ENCODE results near the gene CUL3.

CUL3 gene

GRCh38 chr2:224585211-224586088 is at the start of gene CUL3:
Gene CUL3, minus strand, starts transcription at chr2:224585363. Its CDS starts 354 bp downstream, at chr2:224585009.
- DNase-seq (ENCODE audit: insufficient read length, low spot score) (peak; percentile 43), FAIRE-seq (no peak)
- TF ChIP-seq CTCF (IDR thresholded peaks at IDR 0.05; ENCODE audit: insufficient read depth, missing control alignments), result no peak

GRCh38 chr2:224630659-224631550 is 45.7 kb upstream of the CUL3 start:
- no peak for TF ChIP-seq CTCF (IDR thresholded peaks at IDR 0.05; ENCODE audit: insufficient read depth, missing control alignments)
- FAIRE-seq (peak; percentile 81), DNase-seq (ENCODE audit: insufficient read length, low spot score) (no peak)

GRCh38 chr2:224628416-224628815 is 43.3 kb upstream of the CUL3 start:
- DNase-seq (ENCODE audit: insufficient read length, low spot score) (no peak), FAIRE-seq (peak; percentile 35)
- no peak for TF ChIP-seq CTCF (IDR thresholded peaks at IDR 0.05; ENCODE audit: insufficient read depth, missing control alignments)

GRCh38 chr2:224626735-224627134 is 41.6 kb upstream of the CUL3 start:
- TF ChIP-seq CTCF (IDR thresholded peaks at IDR 0.05; ENCODE audit: insufficient read depth, missing control alignments), result no peak
- FAIRE-seq (no peak), DNase-seq (ENCODE audit: insufficient read length, low spot score) (no peak)

- TF ChIP-seq CTCF (IDR thresholded peaks at IDR 0.05; ENCODE audit: insufficient read depth, missing control alignments), result no peak
- FAIRE-seq, result peak; percentile 77
- no peak for DNase-seq (ENCODE audit: insufficient read length, low spot score)
Observed at GRCh38 chr2:224613543-224614286, 28.6 kb upstream of the CUL3 start.

- DNase-seq (ENCODE audit: insufficient read length, low spot score) (no peak), FAIRE-seq (no peak)
- no peak for TF ChIP-seq CTCF (IDR thresholded peaks at IDR 0.05; ENCODE audit: insufficient read depth, missing control alignments)
Observed at GRCh38 chr2:224612578-224612977, 27.4 kb upstream of the CUL3 start.
